Stomach (tissue), 4 donors: ENCODE data around the gene MAP3K5.

ENCODE experiments used
- CTCF ChIP-seq, 7 experiments: fragments of 450-650 bp in 4 of 7; fragments of 200-600 bp in 3 of 7; sonication (generic) in 3 of 7; IDR thresholded peaks; one replicate each; pipeline ENCODE4 v1.5.1; 2016 to 2019; ENCODE audit warnings: antibody characterized with exemption in 7 of 7, control low read depth in 2 of 7, mild to moderate bottlenecking in 1 of 7
- EP300 ChIP-seq: sonication (generic); formaldehyde crosslinking; IDR thresholded peaks from one replicate; pipeline ENCODE4 v1.6.1; 2017; ENCODE audit warnings: antibody characterized with exemption
- POLR2A ChIP-seq, 4 donors: fragments of 450-650 bp; IDR thresholded peaks; one replicate each; pipeline ENCODE4 v1.6.1; 2016; ENCODE audit warnings: antibody characterized with exemption in 4 of 4, control low read depth in 2 of 4, mild to moderate bottlenecking in 1 of 4, moderate library complexity in 1 of 4

GRCh38 chr6:136658711-136659110, 133.6 kb downstream of the MAP3K5 start:
- no peak for TF ChIP-seq POLR2A (IDR thresholded peaks at IDR 0.05)
- TF ChIP-seq EP300: no peak
- no peak for TF ChIP-seq CTCF (IDR thresholded peaks at IDR 0.05)
